Common myeloid progenitor, CD34-positive (primary cell): ENCODE results near the gene PTPRK.

Source experiments
- CTCF ChIA-PET: fragments of 350-600 bp; sonication (Branson Sonifier 250); formaldehyde crosslinking; loops from one replicate; lab custom pipeline; 2021; ENCODE audit warnings: antibody characterized with exemption; lab: Charles Lee
- POLR2A ChIA-PET: fragments of 350-600 bp; sonication (Branson Sonifier 250); formaldehyde crosslinking; loops from one replicate; lab custom pipeline; 2021; ENCODE audit warnings: antibody characterized with exemption; lab: Charles Lee
- DNase-seq, 3 donors: peaks; one replicate each; pipeline versions ENCODE4 v3.0.0 to v3.0.0-alpha.2; 2013
- H3K27ac ChIP-seq, 2 experiments: 1 replicate in 1 of 2; 2 replicates in 1 of 2; pipeline ENCODE4 v1.7.0; 2013; ENCODE audit warnings: inconsistent platforms in 2 of 2, low read length in 2 of 2, mild to moderate bottlenecking in 2 of 2, low read depth in 1 of 2, moderate library complexity in 1 of 2; ENCODE audit not compliant: severe bottlenecking in 2 of 2, insufficient read depth in 1 of 2, poor library complexity in 1 of 2
- H3K27me3 ChIP-seq, 5 experiments: replicated peaks in 2 of 5; 1 replicate in 3 of 5; 2 replicates in 2 of 5; pipeline versions ENCODE4 v1.6.1 to v1.7.0; 2013; ENCODE audit warnings: low read length in 4 of 5, mild to moderate bottlenecking in 2 of 5, moderate library complexity in 2 of 5, inconsistent platforms in 1 of 5; ENCODE audit not compliant: insufficient read depth in 5 of 5, control insufficient read depth in 4 of 5
- H3K36me3 ChIP-seq, 4 experiments: 1 replicate in 2 of 4; 2 replicates in 2 of 4; pipeline versions ENCODE4 v1.6.1 to v1.7.0; 2013; ENCODE audit warnings: low read length in 3 of 4, control low read depth in 1 of 4, mild to moderate bottlenecking in 1 of 4; ENCODE audit not compliant: control insufficient read depth in 4 of 4, insufficient read depth in 4 of 4
- H3K4me1 ChIP-seq, 4 experiments: 1 replicate in 3 of 4; 2 replicates in 1 of 4; pipeline versions ENCODE4 v1.6.1 to v1.7.1; 2013; ENCODE audit warnings: low read length in 3 of 4, mild to moderate bottlenecking in 3 of 4, control low read depth in 1 of 4, inconsistent platforms in 1 of 4, moderate library complexity in 1 of 4; ENCODE audit not compliant: control insufficient read depth in 4 of 4, insufficient read depth in 4 of 4; ENCODE audit errors: control extremely low read depth in 1 of 4
- H3K4me3 ChIP-seq, 7 experiments: 1 replicate in 4 of 7; 2 replicates in 3 of 7; pipeline versions ENCODE4 v1.5.1 to v1.7.0; 2013; ENCODE audit warnings: mild to moderate bottlenecking in 7 of 7, low read length in 6 of 7, moderate library complexity in 6 of 7, inconsistent platforms in 2 of 7, low read depth in 2 of 7, control low read depth in 1 of 7; ENCODE audit not compliant: insufficient read depth in 4 of 7, control insufficient read depth in 1 of 7; ENCODE audit errors: extremely low read depth in 1 of 7
- H3K9me3 ChIP-seq, 5 experiments: 1 replicate in 4 of 5; 2 replicates in 1 of 5; pipeline versions ENCODE4 v1.6.1 to v1.7.1; 2013; ENCODE audit warnings: low read length in 4 of 5, mild to moderate bottlenecking in 2 of 5, inconsistent platforms in 1 of 5, low read depth in 1 of 5, moderate library complexity in 1 of 5; ENCODE audit not compliant: control insufficient read depth in 4 of 5, insufficient read depth in 2 of 5; ENCODE audit errors: control extremely low read depth in 1 of 5
- WGBS: methylation state at CpG from one replicate; pipeline ENCODE4 v1.1.5; 2013; ENCODE audit not compliant: insufficient coverage; 5-methylcytosine and 5-hydroxymethylcytosine counted together

PTPRK gene

DNA sequence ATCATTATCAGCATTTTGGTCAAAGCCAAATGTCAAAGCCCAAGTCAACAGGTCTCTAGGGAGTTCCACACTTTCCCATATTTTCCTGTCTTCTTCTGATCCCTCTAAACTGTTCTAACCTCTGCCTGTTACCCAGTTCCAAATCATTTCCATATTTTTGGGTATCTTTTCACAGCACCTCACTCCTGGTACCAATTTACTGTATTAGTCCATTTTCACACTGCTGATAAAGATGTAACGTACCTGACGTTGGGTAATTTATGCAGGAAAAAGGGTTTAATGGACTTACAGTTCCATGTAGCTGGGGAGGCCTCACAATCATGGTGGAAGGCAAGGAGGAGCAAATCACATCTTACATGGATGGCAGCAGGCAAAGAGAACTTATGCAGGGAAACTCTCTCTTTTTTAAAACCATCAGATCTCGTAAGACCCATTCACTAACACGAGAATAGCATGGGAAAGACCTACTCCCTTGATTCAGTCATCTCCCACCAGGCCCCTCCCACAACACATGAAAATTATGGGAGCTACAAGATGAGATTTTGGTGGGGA is 143.4 kb downstream of the PTPRK start:
- POLR2A ChIA-PET, result no interaction called here
- Histone ChIP-seq H3K36me3 (no peaks in the 10 kb centered on the region), H3K4me3 (no peak overlapping the region), H3K9me3 (peaks cover 0 to 2% (median 0%) of the 10 kb centered on the region in 5 experiments), H3K27ac (no peak overlapping the region), H3K27me3 (no peaks in the 10 kb centered on the region), H3K4me1 (no peaks in the 10 kb centered on the region)
- CTCF ChIA-PET, result interaction anchor here (0.6 kb wide), 1 partner anchor 395 kb away, joined by 3 read pairs; no protein-coding TSS in a partner anchor
- no peak for DNase-seq
- 95% methylated on average over 3 of the region's 4 CpGs for WGBS

DNA sequence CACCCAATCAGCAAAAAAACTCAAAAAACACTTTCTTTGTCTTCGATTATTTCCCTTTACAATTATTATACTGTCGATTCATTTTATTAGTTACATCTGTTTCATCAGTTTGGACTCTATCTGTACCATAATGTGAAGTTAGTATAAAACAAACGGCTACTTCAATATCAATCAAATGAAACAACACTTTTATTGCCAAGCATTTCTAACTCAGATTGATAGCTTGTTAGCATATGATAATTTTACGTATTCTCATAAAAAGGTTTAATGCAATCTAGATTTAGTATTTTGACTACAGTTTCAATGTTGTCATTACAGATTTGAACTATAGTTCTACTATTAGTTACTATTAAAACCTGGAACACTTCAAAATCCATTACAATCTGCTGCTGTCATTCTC is 149.3 kb downstream of the PTPRK start:
- Histone ChIP-seq H3K4me3 (no peak overlapping the region), H3K36me3 (no peaks in the 10 kb centered on the region), H3K27ac (no peak overlapping the region), H3K27me3 (no peaks in the 10 kb centered on the region), H3K9me3 (peaks cover 0 to 1% (median 0%) of the 10 kb centered on the region in 5 experiments), H3K4me1 (no peaks in the 10 kb centered on the region)
- ChIA-PET POLR2A (no interaction called here), CTCF (no interaction called here)
- WGBS, result no CpG with 5 or more reads among the region's 4 CpGs
- no peak for DNase-seq

DNA sequence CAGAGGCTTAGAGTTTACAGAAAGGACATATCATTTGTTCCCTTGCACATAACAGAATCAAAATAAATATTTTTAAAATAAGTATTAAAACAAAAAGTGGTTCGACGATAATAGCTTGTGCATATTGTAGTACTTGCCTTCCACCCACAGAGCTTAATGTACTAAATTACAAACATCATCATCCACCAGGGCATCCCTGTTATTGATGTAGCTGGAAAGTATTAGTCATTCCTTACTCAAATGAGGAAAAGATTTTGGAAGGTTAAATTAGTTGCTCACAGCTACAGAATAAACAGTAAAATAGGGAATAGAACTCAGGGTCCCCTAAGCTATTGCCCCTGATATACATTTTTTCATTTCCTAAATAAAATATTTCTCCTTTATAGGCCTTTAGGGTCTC is 150.3 kb downstream of the PTPRK start:
- H3K27me3 ChIP-seq, result no peaks in the 10 kb centered on the region
- CTCF ChIA-PET, result interaction anchor here (0.7 kb wide), 2 partner anchors 501 to 852 kb away, joined by 3 read pairs; no protein-coding TSS in a partner anchor
- no peaks in the 10 kb centered on the region for H3K4me1 ChIP-seq
- POLR2A ChIA-PET, result interaction anchor here (0.7 kb wide), 2 partner anchors 91 to 266 kb away, joined by 4 to 7 read pairs; no protein-coding TSS in a partner anchor
- no peak for DNase-seq
- WGBS, result no CpG with 5 or more reads among the region's 2 CpGs
- H3K9me3 ChIP-seq, result no peaks in the 10 kb centered on the region
- no peaks in the 10 kb centered on the region for H3K36me3 ChIP-seq
- no peak overlapping the region for H3K27ac ChIP-seq
- no peak overlapping the region for H3K4me3 ChIP-seq

DNA sequence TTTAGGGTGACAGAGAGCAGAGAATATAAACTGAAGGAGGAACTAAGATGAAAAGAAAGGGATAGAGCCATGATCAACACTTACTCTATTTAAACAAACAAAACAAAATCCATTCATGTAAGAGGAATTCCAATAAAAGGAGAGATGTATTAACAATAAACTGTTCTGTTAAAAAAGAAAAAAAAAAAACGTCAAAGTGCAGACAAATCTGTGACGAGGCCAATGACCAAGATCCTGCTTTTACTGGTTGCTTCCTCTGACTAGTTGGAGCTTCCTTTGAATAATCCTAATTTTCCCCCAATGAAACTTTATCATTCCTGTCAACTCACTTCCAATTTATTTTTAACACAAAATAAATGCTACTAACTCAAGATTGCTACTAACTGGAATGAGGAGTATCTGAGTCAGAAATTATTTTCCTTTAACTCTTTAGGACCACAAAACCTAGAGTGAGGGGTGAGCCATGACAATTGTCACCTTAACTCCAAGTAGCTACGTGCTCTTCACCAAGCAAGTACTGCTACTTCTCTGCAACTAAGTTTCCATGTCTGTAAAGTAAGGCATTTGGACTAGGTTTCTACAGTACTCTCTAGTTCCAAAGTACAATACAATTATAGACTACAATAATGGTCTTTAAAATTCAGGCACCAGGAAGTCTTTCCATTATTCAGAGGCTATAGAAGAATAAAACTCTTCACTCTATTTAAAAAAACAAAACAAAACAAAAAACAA is 152.0 kb downstream of the PTPRK start:
- H3K4me1 ChIP-seq, result no peaks in the 10 kb centered on the region
- H3K4me3 ChIP-seq, result no peak overlapping the region
- no peaks in the 10 kb centered on the region for H3K36me3 ChIP-seq
- 100% methylated on average over 1 of the region's 3 CpGs for WGBS
- H3K27me3 ChIP-seq, result no peaks in the 10 kb centered on the region
- DNase-seq, result no peak
- POLR2A ChIA-PET, result no interaction called here
- no peak overlapping the region for H3K27ac ChIP-seq
- CTCF ChIA-PET, result interaction anchor here (1.2 kb wide), 1 partner anchor 17 kb away, joined by 3 read pairs; no protein-coding TSS in a partner anchor
- H3K9me3 ChIP-seq, result no peaks in the 10 kb centered on the region

DNA sequence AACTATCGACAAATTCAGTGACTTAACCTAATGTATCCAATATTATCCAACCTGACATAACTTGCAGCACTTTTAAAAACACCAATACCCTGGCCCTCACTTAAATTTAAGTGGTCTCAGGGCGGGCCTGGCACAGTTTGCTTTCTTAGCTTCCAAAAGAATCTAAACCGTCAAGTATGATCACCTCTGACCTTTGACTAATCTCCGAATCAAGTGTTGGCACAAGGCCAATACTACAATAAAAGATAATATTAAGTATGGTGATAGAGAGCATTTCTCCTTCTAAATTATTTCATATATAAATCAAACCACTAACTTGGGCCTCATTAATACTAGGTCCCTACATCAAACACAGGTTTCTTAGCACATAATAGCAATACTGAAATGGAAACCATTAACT is 153.0 kb downstream of the PTPRK start:
- Histone ChIP-seq H3K27me3 (no peaks in the 10 kb centered on the region), H3K4me1 (no peaks in the 10 kb centered on the region), H3K4me3 (no peak overlapping the region), H3K36me3 (no peaks in the 10 kb centered on the region), H3K27ac (no peak overlapping the region), H3K9me3 (no peaks in the 10 kb centered on the region)
- DNase-seq, result no peak
- ChIA-PET POLR2A (no interaction called here), CTCF (no interaction called here)
- WGBS, result 90% methylated on average over 2 of the region's 4 CpGs

DNA sequence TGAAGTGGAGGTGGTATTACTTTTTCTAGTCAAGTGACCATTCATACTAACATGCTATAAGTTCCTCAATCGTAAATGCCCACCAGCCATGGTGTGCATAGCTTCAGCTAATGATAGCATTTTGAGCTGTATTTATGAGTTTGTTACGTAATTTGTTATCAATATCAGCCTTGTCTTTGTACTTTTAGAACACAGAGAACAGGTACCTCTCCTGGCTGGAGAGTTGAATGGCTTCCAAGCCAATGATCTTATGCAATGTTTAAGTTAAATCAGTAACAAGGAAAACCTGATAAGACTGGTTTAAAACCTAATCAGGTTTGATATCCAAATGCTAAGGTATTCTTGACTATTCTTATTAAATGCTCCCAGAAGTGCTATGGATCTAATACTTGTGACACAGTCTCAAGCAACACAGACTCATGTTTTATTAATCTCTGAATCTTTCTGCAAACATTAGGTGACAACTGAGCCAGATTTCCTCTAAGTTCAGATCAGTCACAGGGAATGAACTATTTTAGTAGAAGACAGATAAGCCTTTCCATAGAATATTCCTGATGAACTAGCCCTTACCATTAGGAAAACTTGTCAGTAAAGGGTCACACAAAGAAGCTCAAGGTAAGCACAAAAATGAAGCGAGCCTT is 154.8 kb downstream of the PTPRK start:
- no peaks in the 10 kb centered on the region for H3K36me3 ChIP-seq
- no peaks in the 10 kb centered on the region for H3K27me3 ChIP-seq
- no peak overlapping the region for H3K4me3 ChIP-seq
- no peak for DNase-seq
- POLR2A ChIA-PET, result no interaction called here
- WGBS, result 100% methylated on average over 1 of the region's 3 CpGs
- H3K27ac ChIP-seq, result no peak overlapping the region
- CTCF ChIA-PET, result no interaction called here
- H3K9me3 ChIP-seq, result no peaks in the 10 kb centered on the region
- no peaks in the 10 kb centered on the region for H3K4me1 ChIP-seq
